Thoracic aorta (tissue), 2 donors: Measurements from ENCODE around the gene CCDC102A. TPM values are rescaled to one million over a fixed set of nuclear protein-coding genes. Genes with fewer than 3 reads are reported as not detected.

Source experiments
- ATAC-seq: fragments of 150-250 bp; one replicate; pipeline ENCODE4 v1.8.0; 2017; ENCODE audit warnings: low read depth; ENCODE audit not compliant: insufficient number of reproducible peaks, low FRiP score
- DNase-seq: peaks from one replicate; pipeline ENCODE4 v3.0.0-alpha.2; 2020; ENCODE audit warnings: low spot score
- H3K27ac ChIP-seq, 2 donors: fragments of 200-600 bp; sonication (generic); 1 replicate in 1 of 2; 2 replicates in 1 of 2; pipeline ENCODE4 v1.5.1; 2016; ENCODE audit warnings: mild to moderate bottlenecking in 2 of 2, moderate library complexity in 2 of 2
- H3K27me3 ChIP-seq: fragments of 200-600 bp; sonication (generic); replicated peaks from 2 replicates; pipeline ENCODE4 v1.6.0; 2016; ENCODE audit warnings: mild to moderate bottlenecking; ENCODE audit not compliant: insufficient read depth
- H3K36me3 ChIP-seq: fragments of 200-600 bp; sonication (generic); one replicate; pipeline ENCODE4 v1.5.1; 2016
- H3K4me1 ChIP-seq, 2 donors: fragments of 200-600 bp; sonication (generic); 1 replicate in 1 of 2; 2 replicates in 1 of 2; pipeline versions ENCODE4 v1.5.1 to v1.6.0; 2016; ENCODE audit warnings: low read depth in 2 of 2, mild to moderate bottlenecking in 1 of 2; ENCODE audit not compliant: control insufficient read depth in 1 of 2
- H3K4me3 ChIP-seq: fragments of 200-600 bp; sonication (generic); 2 replicates; pipeline ENCODE4 v1.5.1; 2016; ENCODE audit warnings: mild to moderate bottlenecking
- H3K9me3 ChIP-seq: fragments of 200-600 bp; sonication (generic); 2 replicates; pipeline ENCODE4 v1.5.1; 2016
- CTCF ChIP-seq: fragments of 200-600 bp; sonication (generic); IDR thresholded peaks from one replicate; pipeline ENCODE4 v1.5.1; 2019; ENCODE audit warnings: antibody characterized with exemption
- total RNA-seq, 2 donors: library from RNA; depleted of rRNA; stranded (reverse); fragments of >200 nt; gene quantifications; one replicate each; pipeline versions ENCODE4 v1.1.0 to v1.2.3, GENCODE V29; 2016

CCDC102A gene
- total RNA-seq, 2 donors from 2014 or later: 26.4 to 43.2 TPM

- H3K9me3 ChIP-seq: no peaks in the 10 kb centered on the region
- no peak for DNase-seq
- H3K4me3 ChIP-seq: no peak overlapping the region
- peaks cover 67% of the 10 kb centered on the region for H3K36me3 ChIP-seq
- H3K4me1 ChIP-seq: peaks cover under 1 to 24% of the 10 kb centered on the region in 2 donors
- H3K27me3 ChIP-seq: no peaks in the 10 kb centered on the region
- TF ChIP-seq CTCF: no peak
- ATAC-seq: no peak
- no peak overlapping the region for H3K27ac ChIP-seq
Observed at GRCh38 chr16:57471852-57472664, 64.3 kb downstream of the CCDC102A start.

- no peak for TF ChIP-seq CTCF
- Histone ChIP-seq H3K36me3 (peaks cover 71% of the 10 kb centered on the region), H3K27ac (peak overlapping the region in 1 of 2 donors; percentile 30), H3K9me3 (no peaks in the 10 kb centered on the region), H3K4me3 (no peak overlapping the region), H3K4me1 (peaks cover 0 to 15% of the 10 kb centered on the region in 2 donors), H3K27me3 (no peaks in the 10 kb centered on the region)
- DNase-seq (no peak), ATAC-seq (no peak)
Observed at GRCh38 chr16:57471209-57471608, 65.2 kb downstream of the CCDC102A start.

- no peak for TF ChIP-seq CTCF
- Histone ChIP-seq H3K9me3 (no peaks in the 10 kb centered on the region), H3K4me1 (peaks cover 0 to 10% of the 10 kb centered on the region in 2 donors), H3K36me3 (peaks cover 76% of the 10 kb centered on the region), H3K4me3 (no peak overlapping the region), H3K27me3 (no peaks in the 10 kb centered on the region), H3K27ac (peak overlapping the region in 1 of 2 donors; percentile 30)
- ATAC-seq (no peak), DNase-seq (no peak)
Observed at GRCh38 chr16:57470711-57471110, 65.7 kb downstream of the CCDC102A start.

- TF ChIP-seq CTCF: no peak
- Histone ChIP-seq H3K9me3 (no peaks in the 10 kb centered on the region), H3K36me3 (peaks cover 73% of the 10 kb centered on the region), H3K4me1 (peaks cover 0 to 11% of the 10 kb centered on the region in 2 donors), H3K27me3 (no peaks in the 10 kb centered on the region), H3K27ac (no peak overlapping the region), H3K4me3 (no peak overlapping the region)
- DNase-seq (no peak), ATAC-seq (no peak)
Observed at GRCh38 chr16:57469917-57470470, 66.4 kb downstream of the CCDC102A start.

- H3K9me3 ChIP-seq: no peaks in the 10 kb centered on the region
- no peak for TF ChIP-seq CTCF
- DNase-seq (no peak), ATAC-seq (no peak)
- H3K4me1 ChIP-seq: peaks cover 3 to 18% of the 10 kb centered on the region in 2 donors
- H3K27me3 ChIP-seq: no peaks in the 10 kb centered on the region
- peaks cover 69% of the 10 kb centered on the region for H3K36me3 ChIP-seq
- H3K27ac ChIP-seq: no peak overlapping the region
- no peak overlapping the region for H3K4me3 ChIP-seq
Observed at GRCh38 chr16:57469046-57469445, 67.3 kb downstream of the CCDC102A start.
